ENCODE results near the gene KRTAP9-2.
"Not testable (repeated sequence)": the region's sequence is repeated elsewhere in the genome, so short reads cannot be mapped to it uniquely, and the experiment has no call there.

Gene KRTAP9-2

GRCh38 chr17:41185001-41185400 is 41.4 kb upstream of the KRTAP9-2 start:
- H3K4me1 ChIP-seq (ENCODE audit: low read length): no peaks in the 10 kb centered on the region
- H3K27me3 ChIP-seq (replicated peaks; ENCODE audit: insufficient read depth, low read length): no peaks in the 10 kb centered on the region
- H3K9me2 ChIP-seq (replicated peaks; ENCODE audit: insufficient read depth, low read length): no peaks in the 10 kb centered on the region
- H3K79me2 ChIP-seq (ENCODE audit: low read length): no peaks in the 10 kb centered on the region
- no peak overlapping the region for H3K9ac ChIP-seq (ENCODE audit: low read length)
- H4K20me1 ChIP-seq (ENCODE audit: insufficient read depth, low read length): no peaks in the 10 kb centered on the region
- TF ChIP-seq EZH2phosphoT487 (IDR thresholded peaks at IDR 0.05; ENCODE audit: low read length) (no peak), EZH2 (optimal IDR thresholded peaks at IDR 0.05; ENCODE audit: low read depth, low read length) (no peak)
- TF ChIP-seq, protein P1, sequence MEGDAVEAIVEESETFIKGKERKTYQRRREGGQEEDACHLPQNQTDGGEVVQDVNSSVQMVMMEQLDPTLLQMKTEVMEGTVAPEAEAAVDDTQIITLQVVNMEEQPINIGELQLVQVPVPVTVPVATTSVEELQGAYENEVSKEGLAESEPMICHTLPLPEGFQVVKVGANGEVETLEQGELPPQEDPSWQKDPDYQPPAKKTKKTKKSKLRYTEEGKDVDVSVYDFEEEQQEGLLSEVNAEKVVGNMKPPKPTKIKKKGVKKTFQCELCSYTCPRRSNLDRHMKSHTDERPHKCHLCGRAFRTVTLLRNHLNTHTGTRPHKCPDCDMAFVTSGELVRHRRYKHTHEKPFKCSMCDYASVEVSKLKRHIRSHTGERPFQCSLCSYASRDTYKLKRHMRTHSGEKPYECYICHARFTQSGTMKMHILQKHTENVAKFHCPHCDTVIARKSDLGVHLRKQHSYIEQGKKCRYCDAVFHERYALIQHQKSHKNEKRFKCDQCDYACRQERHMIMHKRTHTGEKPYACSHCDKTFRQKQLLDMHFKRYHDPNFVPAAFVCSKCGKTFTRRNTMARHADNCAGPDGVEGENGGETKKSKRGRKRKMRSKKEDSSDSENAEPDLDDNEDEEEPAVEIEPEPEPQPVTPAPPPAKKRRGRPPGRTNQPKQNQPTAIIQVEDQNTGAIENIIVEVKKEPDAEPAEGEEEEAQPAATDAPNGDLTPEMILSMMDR (IDR thresholded peaks at IDR 0.05; ENCODE audit: low read length): no peak
- no peak overlapping the region for H3K27ac ChIP-seq (ENCODE audit: low read length)
- DNase-seq: no peak
- no peak overlapping the region for H3K4me2 ChIP-seq (ENCODE audit: low read depth, low read length)
- H3K36me3 ChIP-seq (replicated peaks; ENCODE audit: insufficient read depth, low read length): no peaks in the 10 kb centered on the region
- no peaks in the 10 kb centered on the region for H3F3A ChIP-seq (ENCODE audit: insufficient read depth, low read length)
- H2AFZ ChIP-seq (ENCODE audit: low read length): no peak overlapping the region
- no peak overlapping the region for H3K4me3 ChIP-seq (ENCODE audit: low read length)
- H3K9me3 ChIP-seq (replicated peaks; ENCODE audit: insufficient read depth, low read length): no peaks in the 10 kb centered on the region

DNA sequence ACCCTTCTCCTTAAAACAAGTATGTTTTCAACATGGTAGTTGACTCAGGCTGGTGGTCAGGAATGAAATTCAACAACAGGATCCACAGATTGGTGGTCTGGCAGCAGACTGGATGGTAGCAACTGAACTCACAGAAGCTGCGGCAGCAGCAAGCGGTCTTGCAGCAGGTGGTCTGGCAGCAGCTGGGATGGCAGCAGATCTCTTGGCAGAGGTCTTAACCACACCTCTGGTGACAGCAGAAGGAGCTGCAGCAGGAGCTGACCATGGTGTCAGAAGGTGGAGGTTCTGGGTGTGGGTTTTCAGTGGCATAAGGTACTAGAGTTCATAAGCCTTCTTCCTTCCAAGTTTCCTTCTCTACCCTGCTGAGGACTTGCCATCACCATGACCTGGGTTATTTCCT is 39.6 kb upstream of the KRTAP9-2 start:
- Histone ChIP-seq H3K4me3 (ENCODE audit: low read length) (no peak overlapping the region), H3K36me3 (replicated peaks; ENCODE audit: insufficient read depth, low read length) (no peaks in the 10 kb centered on the region), H3K27ac (ENCODE audit: low read length) (no peak overlapping the region), H3F3A (ENCODE audit: insufficient read depth, low read length) (no peaks in the 10 kb centered on the region), H2AFZ (ENCODE audit: low read length) (no peak overlapping the region), H3K9me2 (replicated peaks; ENCODE audit: insufficient read depth, low read length) (no peaks in the 10 kb centered on the region), H3K9ac (ENCODE audit: low read length) (no peak overlapping the region), H3K4me2 (ENCODE audit: low read depth, low read length) (no peak overlapping the region), H3K27me3 (replicated peaks; ENCODE audit: insufficient read depth, low read length) (no peaks in the 10 kb centered on the region), H3K4me1 (ENCODE audit: low read length) (no peaks in the 10 kb centered on the region), H3K9me3 (replicated peaks; ENCODE audit: insufficient read depth, low read length) (no peaks in the 10 kb centered on the region), H4K20me1 (ENCODE audit: insufficient read depth, low read length) (no peaks in the 10 kb centered on the region), H3K79me2 (ENCODE audit: low read length) (no peaks in the 10 kb centered on the region)
- DNase-seq: no peak
- TF ChIP-seq, protein P1 (IDR thresholded peaks at IDR 0.05; ENCODE audit: low read length): no peak
- TF ChIP-seq EZH2phosphoT487 (IDR thresholded peaks at IDR 0.05; ENCODE audit: low read length) (no peak), EZH2 (optimal IDR thresholded peaks at IDR 0.05; ENCODE audit: low read depth, low read length) (no peak)

DNA sequence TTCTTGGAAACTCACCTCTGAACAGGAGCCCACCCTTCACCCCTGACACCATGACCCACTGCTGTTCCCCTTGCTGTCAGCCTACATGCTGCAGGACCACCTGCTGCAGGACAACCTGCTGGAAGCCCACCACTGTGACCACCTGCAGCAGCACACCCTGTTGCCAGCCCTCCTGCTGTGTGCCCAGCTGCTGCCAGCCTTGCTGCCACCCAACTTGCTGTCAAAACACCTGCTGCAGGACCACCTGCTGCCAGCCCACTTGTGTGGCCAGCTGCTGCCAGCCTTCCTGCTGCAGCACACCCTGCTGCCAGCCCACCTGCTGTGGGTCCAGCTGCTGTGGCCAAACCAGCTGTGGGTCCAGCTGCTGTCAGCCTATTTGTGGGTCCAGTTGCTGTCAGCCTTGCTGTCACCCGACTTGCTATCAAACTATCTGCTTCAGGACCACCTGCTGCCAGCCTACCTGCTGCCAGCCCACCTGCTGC is 36.6 kb upstream of the KRTAP9-2 start, which contains the start of gene KRTAP9-1:
Gene KRTAP9-1 (plus strand): TSS at position 51 of the 482 bp plus-strand sequence. CDS start 0 bp downstream, at position 51.
- peaks cover 12% of the 10 kb centered on the region for H3K27me3 ChIP-seq (replicated peaks; ENCODE audit: insufficient read depth, low read length)
- H2AFZ ChIP-seq (ENCODE audit: low read length); H3K27ac ChIP-seq (ENCODE audit: low read length); H3K9me2 ChIP-seq (replicated peaks; ENCODE audit: insufficient read depth, low read length); H3K36me3 ChIP-seq (replicated peaks; ENCODE audit: insufficient read depth, low read length); H3K79me2 ChIP-seq (ENCODE audit: low read length); H3K4me3 ChIP-seq (ENCODE audit: low read length); H3K9me3 ChIP-seq (replicated peaks; ENCODE audit: insufficient read depth, low read length); DNase-seq; H3K9ac ChIP-seq (ENCODE audit: low read length); H4K20me1 ChIP-seq (ENCODE audit: insufficient read depth, low read length); H3K4me1 ChIP-seq (ENCODE audit: low read length); H3F3A ChIP-seq (ENCODE audit: insufficient read depth, low read length); H3K4me2 ChIP-seq (ENCODE audit: low read depth, low read length): not testable (repeated sequence)

DNA sequence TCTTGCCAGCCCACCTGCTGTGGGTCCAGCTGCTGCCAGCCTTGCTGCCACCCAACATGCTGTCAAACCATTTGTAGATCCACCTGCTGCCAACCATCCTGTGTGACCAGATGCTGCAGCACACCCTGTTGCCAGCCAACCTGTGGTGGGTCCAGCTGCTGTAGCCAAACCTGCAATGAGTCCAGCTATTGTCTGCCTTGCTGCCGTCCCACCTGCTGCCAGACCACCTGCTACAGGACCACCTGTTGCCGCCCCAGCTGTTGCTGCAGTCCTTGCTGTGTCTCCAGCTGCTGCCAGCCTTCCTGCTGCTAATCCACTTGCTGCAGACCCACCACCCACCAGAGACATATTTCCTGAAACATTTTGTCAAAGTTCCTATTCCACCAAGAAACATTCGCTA is 36.1 kb upstream of the KRTAP9-2 start:
- H3K4me3 ChIP-seq (ENCODE audit: low read length): no peak overlapping the region
- TF ChIP-seq, protein P1 (IDR thresholded peaks at IDR 0.05; ENCODE audit: low read length): no peak
- TF ChIP-seq EZH2 (optimal IDR thresholded peaks at IDR 0.05; ENCODE audit: low read depth, low read length) (no peak), EZH2phosphoT487 (IDR thresholded peaks at IDR 0.05; ENCODE audit: low read length) (no peak)
- no peak overlapping the region for H3K9ac ChIP-seq (ENCODE audit: low read length)
- H3K4me1 ChIP-seq (ENCODE audit: low read length): no peaks in the 10 kb centered on the region
- no peaks in the 10 kb centered on the region for H3K9me3 ChIP-seq (replicated peaks; ENCODE audit: insufficient read depth, low read length)
- no peaks in the 10 kb centered on the region for H3K36me3 ChIP-seq (replicated peaks; ENCODE audit: insufficient read depth, low read length)
- H3F3A ChIP-seq (ENCODE audit: insufficient read depth, low read length): no peaks in the 10 kb centered on the region
- no peak overlapping the region for H3K4me2 ChIP-seq (ENCODE audit: low read depth, low read length)
- H3K27ac ChIP-seq (ENCODE audit: low read length): no peak overlapping the region
- peaks cover 13% of the 10 kb centered on the region for H3K27me3 ChIP-seq (replicated peaks; ENCODE audit: insufficient read depth, low read length)
- H2AFZ ChIP-seq (ENCODE audit: low read length): no peak overlapping the region
- no peaks in the 10 kb centered on the region for H4K20me1 ChIP-seq (ENCODE audit: insufficient read depth, low read length)
- no peak for DNase-seq
- H3K79me2 ChIP-seq (ENCODE audit: low read length): no peaks in the 10 kb centered on the region
- no peaks in the 10 kb centered on the region for H3K9me2 ChIP-seq (replicated peaks; ENCODE audit: insufficient read depth, low read length)
